Stimulated activated effector memory CD8-positive, alpha-beta T cell treated with anti-CD3 and anti-CD28 coated beads, Interleukin-12 subunit alpha, Interleukin-12 subunit beta, amount 100 ng/mL, for 72 hours (primary cell): ENCODE results near the gene TRIM72.
"Not testable (repeated sequence)": the region's sequence is repeated elsewhere in the genome, so short reads cannot be mapped to it uniquely, and the experiment has no call there.

Experiments used
- ATAC-seq: fragments of 150-1000 bp; cut with Tn5 transposase; 2 replicates; pipeline ENCODE4 v1.10.0; 2021
- DNase-seq, 2 donors: peaks; one replicate each; pipeline ENCODE4 v3.0.0; 2021 to 2022; ENCODE audit warnings: low spot score in 2 of 2
- H3K27ac Mint-ChIP-seq: one replicate; pipeline ENCODE4 v1.8.0; 2022; ENCODE audit warnings: mild to moderate bottlenecking, mixed read lengths
- H3K36me3 Mint-ChIP-seq: one replicate; pipeline ENCODE4 v1.8.0; 2022; ENCODE audit warnings: mild to moderate bottlenecking, mixed read lengths
- H3K4me1 Mint-ChIP-seq: one replicate; pipeline ENCODE4 v1.8.0; 2022; ENCODE audit warnings: mixed read lengths
- H3K4me3 Mint-ChIP-seq: one replicate; pipeline ENCODE4 v1.8.0; 2022; ENCODE audit warnings: mild to moderate bottlenecking, mixed read lengths
- H3K9me3 Mint-ChIP-seq: one replicate; pipeline ENCODE4 v1.8.0; 2022; ENCODE audit warnings: mixed read lengths

Gene TRIM72

GRCh38 chr16:31219154-31219741 is 5.3 kb downstream of the TRIM72 start:
- DNase-seq (no peak), ATAC-seq (no peak)
- Mint-ChIP-seq H3K36me3 (no peaks in the 10 kb centered on the region), H3K9me3 (no peaks in the 10 kb centered on the region), H3K4me1 (peaks cover 25% of the 10 kb centered on the region), H3K27ac (no peak overlapping the region), H3K4me3 (no peak overlapping the region)

DNA sequence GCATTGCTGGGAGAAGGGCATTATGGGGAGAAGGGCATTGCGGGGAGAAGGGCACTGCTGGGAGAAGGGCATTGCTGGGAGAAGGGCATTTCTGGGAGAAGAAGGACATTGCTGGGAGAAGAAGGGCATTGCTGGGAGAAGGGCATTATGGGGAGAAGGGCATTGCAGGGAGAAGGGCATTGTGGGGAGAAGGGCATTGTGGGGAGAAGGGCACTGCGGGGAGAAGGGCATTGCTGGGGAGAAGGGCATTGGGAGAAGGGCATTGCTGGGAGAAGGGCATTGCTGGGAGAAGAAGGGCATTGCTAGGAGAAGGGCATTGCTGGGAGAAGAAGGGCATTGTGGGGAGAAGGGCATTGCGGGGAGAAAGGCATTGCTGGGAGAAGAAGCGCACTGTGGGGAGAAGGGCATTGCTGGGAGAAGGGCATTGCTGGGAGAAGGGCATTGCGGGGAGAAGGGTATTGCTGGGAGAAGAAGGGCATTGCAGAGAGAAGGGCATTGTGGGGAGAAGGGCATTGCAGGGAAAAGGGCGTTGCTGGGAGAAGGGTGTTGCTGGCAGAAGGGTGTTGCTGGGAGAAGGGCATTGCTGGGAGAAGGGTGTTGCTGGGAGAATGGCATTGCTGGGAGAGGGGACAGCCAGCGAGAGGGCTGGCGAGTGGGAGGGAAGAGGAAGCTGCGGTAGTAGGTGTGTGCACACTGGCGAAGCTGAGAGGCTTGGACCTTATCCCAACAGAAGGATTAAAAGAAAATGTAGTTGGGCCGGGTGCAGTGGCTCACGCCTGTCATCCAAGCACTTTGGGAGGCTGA is 7.6 kb downstream of the TRIM72 start:
- Mint-ChIP-seq H3K27ac (no peak overlapping the region), H3K9me3 (no peaks in the 10 kb centered on the region), H3K4me3 (no peak overlapping the region), H3K4me1 (peaks cover 12% of the 10 kb centered on the region), H3K36me3 (no peaks in the 10 kb centered on the region)
- ATAC-seq (no peak), DNase-seq (no peak)

DNA sequence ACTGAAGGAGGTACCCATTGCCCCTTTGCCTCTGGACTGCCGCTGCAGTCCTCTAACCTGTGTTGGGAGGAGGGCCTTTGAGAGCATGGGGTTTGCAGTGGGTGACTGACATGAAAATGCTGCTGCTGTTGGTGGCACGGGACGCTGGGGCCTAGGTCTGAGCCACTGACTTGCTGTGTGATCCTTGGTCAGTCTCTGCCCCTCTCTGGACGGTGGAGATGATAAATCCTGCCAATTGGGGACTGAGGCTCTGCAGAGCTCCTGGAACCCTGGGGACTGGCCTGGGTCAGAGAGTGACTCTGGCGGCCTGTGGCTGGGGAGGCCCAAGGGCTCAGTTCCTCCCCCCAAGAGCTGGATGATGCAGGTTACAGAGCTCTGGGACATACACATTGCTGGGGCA is 9.1 kb downstream of the TRIM72 start:
- peaks cover 7% of the 10 kb centered on the region for H3K4me1 Mint-ChIP-seq
- no peak overlapping the region for H3K4me3 Mint-ChIP-seq
- DNase-seq: no peak
- no peaks in the 10 kb centered on the region for H3K9me3 Mint-ChIP-seq
- no peaks in the 10 kb centered on the region for H3K36me3 Mint-ChIP-seq
- no peak overlapping the region for H3K27ac Mint-ChIP-seq
- ATAC-seq: no peak

DNA sequence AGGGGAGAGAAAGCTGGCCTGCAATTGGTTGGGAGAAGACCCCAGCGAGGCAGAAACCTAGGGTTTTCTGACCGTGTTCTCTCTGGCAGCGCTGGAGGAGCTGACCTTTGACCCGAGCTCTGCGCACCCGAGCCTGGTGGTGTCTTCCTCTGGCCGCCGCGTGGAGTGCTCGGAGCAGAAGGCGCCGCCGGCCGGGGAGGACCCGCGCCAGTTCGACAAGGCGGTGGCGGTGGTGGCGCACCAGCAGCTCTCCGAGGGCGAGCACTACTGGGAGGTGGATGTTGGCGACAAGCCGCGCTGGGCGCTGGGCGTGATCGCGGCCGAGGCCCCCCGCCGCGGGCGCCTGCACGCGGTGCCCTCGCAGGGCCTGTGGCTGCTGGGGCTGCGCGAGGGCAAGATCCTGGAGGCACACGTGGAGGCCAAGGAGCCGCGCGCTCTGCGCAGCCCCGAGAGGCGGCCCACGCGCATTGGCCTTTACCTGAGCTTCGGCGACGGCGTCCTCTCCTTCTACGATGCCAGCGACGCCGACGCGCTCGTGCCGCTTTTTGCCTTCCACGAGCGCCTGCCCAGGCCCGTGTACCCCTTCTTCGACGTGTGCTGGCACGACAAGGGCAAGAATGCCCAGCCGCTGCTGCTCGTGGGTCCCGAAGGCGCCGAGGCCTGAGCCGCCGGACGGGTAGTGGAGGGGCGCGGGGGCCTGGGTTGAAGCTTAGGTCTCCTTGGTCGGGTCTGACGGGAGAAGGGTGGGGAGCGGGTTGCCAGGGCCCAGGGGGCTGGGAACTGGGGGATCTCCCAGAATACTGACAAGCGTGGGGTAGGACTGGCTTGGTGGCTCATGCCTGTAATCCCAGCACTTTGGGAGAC is 10.4 kb downstream of the TRIM72 start:
- ATAC-seq (no peak), DNase-seq (no peak)
- Mint-ChIP-seq H3K4me1 (peaks cover 7% of the 10 kb centered on the region), H3K4me3 (no peak overlapping the region), H3K27ac (no peak overlapping the region), H3K36me3 (no peaks in the 10 kb centered on the region), H3K9me3 (no peaks in the 10 kb centered on the region)

DNA sequence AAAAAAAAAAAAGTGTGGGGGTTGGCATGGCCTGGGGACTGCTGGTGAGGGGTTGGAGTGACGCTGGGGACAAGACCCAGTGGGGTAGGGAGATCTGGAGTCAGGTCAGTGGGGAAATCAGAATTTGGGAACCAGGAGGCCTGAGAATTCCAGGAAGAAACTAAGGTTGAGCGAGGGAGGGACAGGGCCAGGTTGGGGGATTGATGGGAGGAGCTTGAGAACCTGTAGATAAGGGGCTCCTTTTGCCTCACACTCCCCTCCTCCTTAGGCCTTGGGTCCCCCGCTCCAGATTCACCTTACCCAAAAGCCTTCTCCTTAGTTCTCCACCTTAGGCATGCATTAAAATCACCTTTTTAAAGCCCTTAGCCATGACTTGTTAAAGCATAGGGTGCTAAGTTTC is 11.3 kb downstream of the TRIM72 start:
- DNase-seq (no peak), ATAC-seq (no peak)
- Mint-ChIP-seq H3K4me1 (peaks cover 7% of the 10 kb centered on the region), H3K27ac (no peak overlapping the region), H3K36me3 (no peaks in the 10 kb centered on the region), H3K4me3 (no peak overlapping the region), H3K9me3 (no peaks in the 10 kb centered on the region)

DNA sequence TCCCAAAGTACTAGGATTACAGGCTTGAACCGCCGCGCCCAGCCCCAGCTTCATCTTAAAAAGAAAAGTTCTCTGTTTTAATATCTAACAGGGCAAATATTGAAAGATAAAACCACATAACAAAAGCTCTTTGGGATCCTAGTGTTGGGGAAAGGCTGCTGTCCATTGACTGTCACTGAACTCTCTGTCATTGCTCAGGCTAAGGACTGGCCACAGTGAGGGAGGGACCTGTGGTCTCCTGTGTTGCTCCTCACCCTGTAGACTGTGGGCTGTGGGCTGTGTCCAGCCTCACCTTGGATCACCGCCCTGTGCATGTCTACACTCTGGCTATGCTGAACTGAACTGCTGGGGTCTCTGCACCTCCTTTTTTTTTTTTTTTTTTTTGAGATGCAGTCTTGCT is 14.3 kb downstream of the TRIM72 start:
- no peaks in the 10 kb centered on the region for H3K4me1 Mint-ChIP-seq
- no peak for ATAC-seq
- H3K9me3 Mint-ChIP-seq: no peaks in the 10 kb centered on the region
- no peak overlapping the region for H3K4me3 Mint-ChIP-seq
- DNase-seq: no peak
- no peak overlapping the region for H3K27ac Mint-ChIP-seq
- no peaks in the 10 kb centered on the region for H3K36me3 Mint-ChIP-seq

- no peak overlapping the region for H3K27ac Mint-ChIP-seq
- H3K36me3 Mint-ChIP-seq: no peaks in the 10 kb centered on the region
- no peaks in the 10 kb centered on the region for H3K9me3 Mint-ChIP-seq
- H3K4me3 Mint-ChIP-seq: no peak overlapping the region
- H3K4me1 Mint-ChIP-seq: no peaks in the 10 kb centered on the region
- DNase-seq (no peak), ATAC-seq (no peak)
These were observed 15.6 kb downstream of the TRIM72 start for GRCh38 chr16:31229501-31229900.

GRCh38 chr16:31238041-31238440 is 24.1 kb downstream of the TRIM72 start:
- Mint-ChIP-seq H3K4me1 (no peaks in the 10 kb centered on the region), H3K9me3 (no peaks in the 10 kb centered on the region), H3K4me3 (no peak overlapping the region), H3K36me3 (no peaks in the 10 kb centered on the region), H3K27ac (no peak overlapping the region)
- no peak for ATAC-seq
- no peak for DNase-seq

DNA sequence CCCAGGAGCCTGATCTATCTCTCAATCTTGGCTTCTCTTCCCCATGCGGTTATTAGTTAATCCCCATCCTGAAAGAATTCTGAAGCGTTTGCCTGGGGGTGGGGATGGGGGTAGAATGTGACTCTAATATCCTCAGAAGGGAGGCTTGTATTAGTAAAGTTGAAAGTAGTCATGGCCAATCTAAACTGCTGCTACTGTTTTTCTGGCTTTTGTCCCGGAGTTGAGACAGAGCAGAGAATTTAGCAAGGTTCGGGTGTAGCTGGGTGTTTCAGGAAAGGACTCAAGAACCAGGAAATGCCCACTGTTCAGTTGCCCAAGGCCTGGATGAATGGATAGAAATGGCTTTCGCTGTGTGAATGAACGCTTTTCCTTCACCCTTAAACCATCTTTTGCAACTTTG is 28.3 kb downstream of the TRIM72 start:
- no peak overlapping the region for H3K4me3 Mint-ChIP-seq

DNA sequence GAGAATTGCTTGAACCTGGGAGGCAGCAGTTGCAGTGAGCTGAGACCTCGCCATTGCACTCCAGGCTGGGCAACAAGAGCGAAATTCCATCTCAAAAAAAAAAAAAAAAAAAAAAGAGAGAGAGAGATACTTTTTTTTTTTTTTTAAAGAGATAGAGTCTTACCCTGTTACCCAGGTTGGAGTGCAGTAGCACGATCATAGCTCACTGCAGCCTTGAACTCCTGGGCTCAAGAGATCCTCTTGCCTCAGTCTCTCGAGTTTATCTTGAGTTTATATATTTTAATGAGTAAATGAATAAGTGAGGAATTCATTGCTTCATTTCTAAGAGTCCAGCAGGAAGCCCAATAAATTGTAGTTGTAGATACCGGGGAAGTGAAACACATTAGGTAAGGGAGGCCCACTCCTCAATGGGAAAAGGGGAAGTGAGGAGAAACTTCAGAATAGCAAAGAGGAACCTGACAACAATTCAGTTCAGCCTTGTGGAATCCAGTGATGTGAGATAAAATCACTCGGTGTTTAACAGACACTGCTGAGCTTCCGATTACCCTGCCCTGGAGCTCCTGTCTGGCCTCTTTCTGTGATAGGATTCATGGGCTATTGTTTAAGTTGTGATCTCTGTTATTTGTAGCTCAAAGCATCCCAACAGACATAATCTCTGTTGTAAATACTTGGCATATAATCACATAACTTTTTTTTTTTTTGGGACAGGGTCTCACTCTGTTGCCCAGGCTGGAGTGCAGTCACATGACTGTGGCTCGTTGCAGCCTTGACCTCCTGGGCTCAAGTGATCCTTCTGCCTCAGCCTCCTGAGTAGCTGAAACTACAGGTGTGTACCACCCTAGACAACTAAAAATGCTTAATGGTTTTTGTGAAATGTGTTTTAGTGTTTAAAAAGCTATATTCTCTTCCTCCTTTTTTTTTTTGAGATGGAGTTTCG is 30.1 kb downstream of the TRIM72 start:
- Mint-ChIP-seq H3K36me3 (no peaks in the 10 kb centered on the region), H3K4me3 (no peak overlapping the region), H3K9me3 (no peaks in the 10 kb centered on the region), H3K4me1 (no peaks in the 10 kb centered on the region), H3K27ac (no peak overlapping the region)
- DNase-seq: no peak
- no peak for ATAC-seq

More for the DNA sequence above, 28.3 kb downstream of the TRIM72 start:
- Mint-ChIP-seq H3K9me3 (no peaks in the 10 kb centered on the region), H3K27ac (no peak overlapping the region), H3K4me1 (no peaks in the 10 kb centered on the region), H3K36me3 (no peaks in the 10 kb centered on the region)
- DNase-seq: no peak
- ATAC-seq: no peak

DNA sequence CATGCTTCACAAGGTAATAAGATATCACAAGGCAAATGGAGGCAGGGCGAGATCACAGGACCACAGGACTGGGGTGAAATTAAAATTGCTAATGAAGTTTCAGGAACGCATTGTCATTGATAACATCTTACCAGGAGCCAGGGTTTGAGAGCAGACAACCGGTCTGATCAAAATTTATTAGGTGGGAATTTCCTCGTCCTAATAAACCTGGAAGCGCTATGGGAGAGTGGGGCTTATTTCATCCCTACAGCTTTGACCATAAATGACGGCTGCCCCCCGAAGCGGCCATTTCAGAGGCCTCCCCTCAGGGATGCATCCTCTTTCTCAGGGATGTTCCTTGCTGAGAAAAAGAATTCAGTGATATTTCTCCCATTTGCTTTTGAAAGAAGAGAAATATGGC is 31.7 kb downstream of the TRIM72 start:
- not testable (repeated sequence) for H3K4me3 Mint-ChIP-seq, H3K27ac Mint-ChIP-seq, H3K4me1 Mint-ChIP-seq, H3K9me3 Mint-ChIP-seq, ATAC-seq, H3K36me3 Mint-ChIP-seq, DNase-seq

- no peak overlapping the region for H3K27ac Mint-ChIP-seq
- no peaks in the 10 kb centered on the region for H3K36me3 Mint-ChIP-seq
- ATAC-seq (no peak), DNase-seq (no peak)
- peaks cover 13% of the 10 kb centered on the region for H3K4me1 Mint-ChIP-seq
- H3K4me3 Mint-ChIP-seq: no peak overlapping the region
- no peaks in the 10 kb centered on the region for H3K9me3 Mint-ChIP-seq
These were observed 32.4 kb downstream of the TRIM72 start for GRCh38 chr16:31246296-31246695.

DNA sequence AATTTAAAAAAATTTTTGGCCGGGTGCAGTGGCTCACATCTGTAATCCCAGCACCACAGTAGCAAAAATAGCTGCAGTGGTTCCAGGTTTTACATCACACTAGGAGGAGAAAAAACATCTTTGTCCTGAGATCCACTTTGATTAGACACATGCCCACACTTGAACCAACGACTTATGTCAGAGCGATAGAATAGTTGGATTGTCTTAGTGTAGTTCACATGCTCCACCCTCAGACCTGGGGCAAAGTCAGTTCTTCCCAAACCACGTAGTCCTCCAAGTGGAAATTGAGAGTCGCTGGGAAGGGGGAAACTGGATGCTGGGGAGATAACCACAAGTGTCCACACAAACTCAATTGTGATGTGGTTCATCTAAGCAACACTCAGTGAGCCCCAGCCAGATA is 34.4 kb downstream of the TRIM72 start:
- no peaks in the 10 kb centered on the region for H3K36me3 Mint-ChIP-seq
- no peak for ATAC-seq
- peaks cover 27% of the 10 kb centered on the region for H3K4me1 Mint-ChIP-seq
- H3K27ac Mint-ChIP-seq: peak overlapping the region; percentile 26
- no peak overlapping the region for H3K4me3 Mint-ChIP-seq
- DNase-seq: no peak
- no peaks in the 10 kb centered on the region for H3K9me3 Mint-ChIP-seq

- peak; percentile 57 for ATAC-seq
- no peak for DNase-seq
- H3K4me1 Mint-ChIP-seq: peaks cover 36% of the 10 kb centered on the region
- no peaks in the 10 kb centered on the region for H3K36me3 Mint-ChIP-seq
- H3K4me3 Mint-ChIP-seq: no peak overlapping the region
- H3K9me3 Mint-ChIP-seq: no peaks in the 10 kb centered on the region
- H3K27ac Mint-ChIP-seq: no peak overlapping the region
These were observed 37.0 kb downstream of the TRIM72 start for GRCh38 chr16:31250782-31251384.
